ENCODE measurements around the gene OR5K4.

OR5K4 gene, protein sequence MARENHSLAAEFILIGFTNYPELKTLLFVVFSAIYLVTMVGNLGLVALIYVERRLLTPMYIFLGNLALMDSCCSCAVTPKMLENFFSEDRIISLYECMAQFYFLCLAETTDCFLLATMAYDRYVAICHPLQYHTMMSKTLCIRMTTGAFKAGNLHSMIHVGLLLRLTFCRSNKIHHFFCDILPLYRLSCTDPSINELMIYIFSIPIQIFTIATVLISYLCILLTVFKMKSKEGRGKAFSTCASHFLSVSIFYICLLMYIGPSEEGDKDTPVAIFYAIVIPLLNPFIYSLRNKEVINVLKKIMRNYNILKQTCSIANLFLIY

DNA sequence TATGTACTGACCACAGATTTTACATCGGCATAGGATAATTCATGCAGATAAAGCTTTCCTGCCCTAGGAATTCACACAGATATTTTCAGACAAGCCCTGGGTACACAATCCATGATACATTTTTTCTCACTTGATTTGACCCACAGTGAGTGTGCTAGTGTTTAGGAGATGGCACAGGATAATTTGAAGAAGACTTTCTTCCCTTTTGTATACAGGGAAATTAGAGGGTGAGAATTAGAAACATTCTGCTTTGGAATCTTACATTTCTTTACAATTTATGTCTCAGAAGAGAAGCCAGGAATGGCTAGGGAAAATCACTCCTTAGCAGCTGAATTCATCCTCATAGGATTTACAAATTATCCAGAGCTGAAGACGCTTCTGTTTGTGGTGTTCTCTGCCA lies at the start of gene OR5K4:
Gene OR5K4, plus strand, starts transcription at position 301 of the 400 bp plus-strand sequence. Its CDS starts 0 bp downstream, at position 301.
- DNase-seq = no peak

GRCh38 chr3:98322101-98322500 lies 31.6 kb upstream of the OR5K4 start:
- DNase-seq = no peak

GRCh38 chr3:98322686-98323085 lies 31.0 kb upstream of the OR5K4 start:
- no peak for DNase-seq

DNA sequence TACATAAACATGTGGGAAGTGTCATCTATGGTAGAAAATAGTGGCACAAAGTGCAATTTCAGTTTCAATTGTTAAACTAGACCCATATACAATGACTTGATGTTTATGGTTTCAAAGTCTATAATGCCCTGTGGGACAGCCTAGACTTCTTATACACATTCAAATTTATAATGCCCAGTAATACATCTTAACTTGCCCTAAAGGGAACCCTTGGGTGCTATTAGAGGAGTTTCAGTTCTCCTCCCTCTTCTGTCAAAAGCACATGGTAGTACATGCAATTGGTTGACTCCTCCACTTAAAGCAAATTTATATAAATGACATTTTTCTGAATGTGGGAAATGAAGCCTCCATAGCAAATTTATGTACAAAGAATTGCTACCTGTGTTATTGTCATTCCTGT lies 30.2 kb upstream of the OR5K4 start:
- no peak for DNase-seq

- DNase-seq = no peak
These were observed 28.6 kb upstream of the OR5K4 start for GRCh38 chr3:98325055-98325454.

- DNase-seq = no peak
These were observed 27.4 kb upstream of the OR5K4 start for GRCh38 chr3:98326105-98326893.

GRCh38 chr3:98326945-98327344 lies 26.7 kb upstream of the OR5K4 start:
- no peak for DNase-seq

- DNase-seq = no peak
These were observed 24.7 kb upstream of the OR5K4 start for GRCh38 chr3:98328933-98329332.

DNA sequence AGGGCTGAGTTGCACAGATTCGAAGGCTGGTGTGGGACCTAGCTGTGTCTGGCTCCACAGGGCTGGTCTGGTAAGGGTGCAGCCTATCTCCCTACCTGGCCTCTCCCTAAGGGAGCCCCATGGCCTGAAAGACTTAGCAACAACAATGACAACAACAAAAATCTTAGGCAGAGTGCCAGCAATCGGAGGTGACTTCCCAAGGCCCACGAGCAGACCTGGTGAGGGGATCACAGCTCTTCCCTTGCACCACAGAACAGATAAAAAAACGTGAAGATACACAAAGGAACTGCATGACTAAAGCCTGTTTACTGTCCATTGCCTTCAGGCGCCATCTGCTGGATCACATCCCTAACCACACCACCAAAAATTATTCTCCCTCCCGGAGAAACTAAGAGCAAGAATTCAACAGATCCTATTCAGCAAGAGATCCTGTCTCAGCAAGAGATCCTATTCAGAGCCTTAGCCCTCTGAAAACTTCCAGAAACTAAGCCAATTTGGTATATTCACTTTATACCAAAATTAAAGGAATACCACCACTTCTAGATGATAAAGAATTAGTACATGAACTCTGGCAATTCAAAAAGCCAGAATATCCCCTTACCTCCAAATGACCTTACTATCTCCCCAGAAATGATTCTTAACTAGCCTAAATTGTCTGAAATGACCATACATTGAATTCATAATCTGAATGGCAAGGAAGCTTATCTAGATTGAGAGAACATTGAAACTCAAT lies 24.1 kb upstream of the OR5K4 start:
- DNase-seq = no peak

DNA sequence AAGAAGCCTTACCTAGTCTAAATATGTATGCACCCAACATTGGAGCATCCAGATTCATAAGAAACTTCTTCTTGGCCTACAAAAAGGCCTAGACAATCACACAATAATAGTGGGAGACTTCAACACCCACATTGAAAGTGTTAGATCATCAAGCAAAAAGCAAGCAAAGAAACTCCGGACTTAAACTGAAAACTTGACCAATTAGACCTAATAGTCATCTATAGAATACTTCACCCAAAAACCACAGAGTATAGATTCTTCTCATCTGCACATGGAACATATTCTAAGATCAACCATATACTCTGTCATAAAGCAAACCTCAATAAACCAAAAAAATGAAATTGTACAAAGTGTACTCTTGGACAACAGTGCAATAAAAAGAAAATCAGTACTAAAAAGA lies 22.3 kb upstream of the OR5K4 start:
- DNase-seq = no peak

GRCh38 chr3:98333989-98334606 lies 19.6 kb upstream of the OR5K4 start:
- DNase-seq = no peak

- no peak for DNase-seq
These were observed 14.6 kb upstream of the OR5K4 start for GRCh38 chr3:98339031-98339430.

- DNase-seq = no peak
These were observed 11.9 kb upstream of the OR5K4 start for GRCh38 chr3:98341758-98342157.

GRCh38 chr3:98343647-98344507 lies 9.8 kb upstream of the OR5K4 start:
- DNase-seq = no peak

- DNase-seq = no peak
These were observed 3.6 kb upstream of the OR5K4 start for GRCh38 chr3:98350082-98350481.

DNA sequence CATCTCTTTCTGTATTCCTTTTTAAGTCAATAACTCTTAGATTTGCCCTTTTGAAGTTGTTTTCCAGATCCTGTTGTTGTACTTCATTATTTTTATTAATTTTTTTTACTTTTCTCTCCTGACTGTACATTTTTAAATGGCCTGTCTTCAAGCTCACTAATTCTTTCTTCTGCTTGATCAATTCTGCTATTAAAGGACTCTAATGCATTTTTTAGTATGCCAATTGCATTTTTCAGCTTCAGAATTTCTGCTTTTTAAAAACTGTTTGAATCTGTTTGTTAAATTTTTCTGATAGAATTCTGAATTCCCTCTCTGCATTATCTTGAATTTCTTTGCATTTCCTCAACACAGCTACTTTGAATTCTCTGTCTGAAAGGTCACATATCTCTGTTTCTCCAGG lies 5.6 kb downstream of the OR5K4 start:
- DNase-seq = no peak

- no peak for DNase-seq
These were observed 6.5 kb downstream of the OR5K4 start for GRCh38 chr3:98359993-98360675.

DNA sequence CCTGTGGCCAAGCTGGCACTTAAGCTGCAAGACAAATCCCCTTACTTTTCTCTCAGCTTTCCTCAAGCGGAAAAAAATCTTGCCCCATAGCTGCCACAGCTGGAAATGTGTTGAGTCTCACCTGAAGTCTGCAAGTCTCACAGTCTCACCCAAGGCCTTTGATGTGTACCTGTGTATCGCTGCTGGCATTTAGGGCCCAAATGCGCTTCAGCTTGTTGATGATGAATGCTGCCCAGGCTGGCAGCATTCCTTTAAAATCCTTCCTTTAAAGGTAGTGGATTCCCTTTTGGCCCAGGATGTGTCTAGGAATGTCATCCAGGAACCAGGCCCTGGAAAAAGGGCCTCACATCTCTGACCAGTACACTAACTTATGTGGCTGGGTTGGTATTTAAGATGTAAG lies 7.0 kb downstream of the OR5K4 start:
- no peak for DNase-seq

- DNase-seq = no peak
These were observed 7.6 kb downstream of the OR5K4 start for GRCh38 chr3:98361289-98361688.

DNA sequence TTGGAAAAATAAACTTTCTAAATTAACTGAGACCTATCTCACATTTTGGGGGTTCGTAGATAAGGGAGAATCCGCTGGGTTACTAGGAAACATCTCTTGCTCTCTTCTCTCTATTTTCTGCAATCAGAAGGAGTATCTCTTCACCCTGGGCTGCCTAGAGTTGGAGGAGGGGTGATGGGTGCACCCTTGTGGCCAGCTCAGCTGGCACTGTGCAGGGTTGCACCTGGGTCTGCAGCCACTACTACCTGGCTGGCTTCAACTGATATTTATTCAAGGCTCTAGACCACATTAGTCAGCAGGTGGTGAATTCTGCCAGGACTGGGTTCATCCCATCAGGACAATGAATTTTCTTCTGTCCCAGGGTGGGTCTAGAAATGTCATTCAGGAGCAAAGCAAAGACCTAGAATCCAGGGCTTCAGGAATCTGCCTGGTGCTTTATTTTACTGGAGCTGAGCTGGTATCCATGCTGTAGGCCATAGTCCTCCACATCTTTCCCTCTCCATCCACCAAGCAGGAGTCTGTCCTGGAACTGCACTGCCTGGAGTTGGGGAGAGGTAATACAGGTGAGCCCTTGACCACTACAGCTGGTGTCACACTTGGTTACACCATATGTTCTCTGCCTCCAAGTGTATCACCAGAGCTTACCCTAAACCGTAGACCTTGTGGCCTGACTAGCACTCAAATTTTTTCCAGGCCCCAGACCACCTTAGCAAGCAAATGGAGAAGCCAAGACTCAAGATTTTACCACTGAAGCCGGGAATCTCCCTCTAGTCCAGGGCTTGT lies 14.0 kb downstream of the OR5K4 start:
- no peak for DNase-seq

DNA sequence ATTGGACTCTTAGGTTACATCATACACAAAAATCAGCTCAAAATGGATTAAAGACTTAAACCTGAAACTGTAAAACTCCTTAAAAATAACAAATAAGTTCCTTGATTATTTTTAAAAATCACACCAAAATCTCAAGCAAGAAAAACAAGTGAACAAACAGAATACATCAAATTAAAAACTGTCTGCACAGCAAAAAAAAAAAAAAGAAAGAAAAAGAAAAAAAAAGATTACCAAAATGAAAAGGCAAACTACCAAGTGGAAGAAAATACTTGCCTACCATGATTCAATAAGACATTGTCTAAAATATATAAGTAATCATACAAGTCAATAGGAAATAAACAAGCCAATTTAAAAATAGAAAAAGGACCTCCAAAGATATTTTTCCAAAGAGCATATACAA lies 17.5 kb downstream of the OR5K4 start:
- no peak for DNase-seq

Measured in DMS79 (cell line).